ENCODE measurements around the gene SEMA5A. TPM values are rescaled to one million over a fixed set of nuclear protein-coding genes. Genes with fewer than 3 reads are reported as not detected.

SEMA5A gene
- total and polyA plus RNA-seq, 2 of the 8 experiments (the other 6 are each of a cell fraction or from before 2014, with no cell fraction given) = 5.3 to 8.9 TPM

DNA sequence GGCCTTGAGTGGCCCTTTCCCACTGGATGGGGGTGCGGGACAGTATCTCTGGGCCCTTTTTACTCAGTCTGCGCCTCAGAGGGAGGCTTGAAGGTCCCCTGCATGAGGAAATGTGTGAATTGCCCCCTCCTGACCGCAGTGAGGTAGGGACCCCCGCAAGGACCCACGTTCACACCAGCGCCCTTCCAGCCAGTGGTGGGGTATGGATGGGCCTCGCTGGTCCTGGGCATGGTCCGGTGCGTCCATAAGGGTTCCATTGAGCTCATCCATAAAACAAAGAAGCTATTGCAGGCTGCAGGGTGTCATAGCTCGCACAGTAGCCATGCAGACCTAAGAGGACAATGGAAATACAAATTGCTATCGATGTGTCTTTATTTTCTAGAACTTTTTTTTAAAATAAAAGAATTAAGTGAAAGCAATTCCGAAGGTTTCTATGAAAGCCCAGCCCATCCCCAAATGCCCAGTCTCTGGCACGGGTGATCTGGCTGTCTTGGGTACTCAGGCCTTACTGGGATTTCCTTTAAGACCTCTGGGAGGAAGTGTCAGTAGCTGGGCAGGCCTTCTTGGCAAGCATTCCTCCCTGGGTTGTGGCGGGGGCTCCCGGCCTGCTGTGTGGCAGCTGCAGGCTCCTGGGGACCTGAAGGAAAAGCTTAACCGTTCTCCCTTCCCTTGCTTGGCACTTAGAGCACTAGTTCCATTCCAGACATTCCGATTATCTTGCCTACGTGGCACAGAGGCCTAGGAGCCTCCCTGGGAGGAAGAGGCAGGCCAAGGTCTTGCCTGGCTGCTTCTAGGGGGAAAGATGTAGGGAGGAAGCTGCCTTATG, 1.5 kb upstream of the SEMA5A start (continued):
- no peak for TF ChIP-seq ATF2 (IDR thresholded peaks at IDR 0.05; ENCODE audit: low read length)
- no peak for TF ChIP-seq USF2 (IDR thresholded peaks at IDR 0.05; ENCODE audit: low read length)
- TF ChIP-seq BRCA1 (IDR thresholded peaks at IDR 0.05; ENCODE audit: low read depth, low read length) = no peak
- no peak for TF ChIP-seq SUZ12 (IDR thresholded peaks at IDR 0.05; ENCODE audit: low read length)
- no peak for TF ChIP-seq CHD1 (IDR thresholded peaks at IDR 0.05; ENCODE audit: low read depth, low read length)
- TF ChIP-seq SIN3A (conservative IDR thresholded peaks at IDR 0.05 in 1 of 2, IDR thresholded peaks at IDR 0.05 in 1 of 2; ENCODE audit: low read depth in 1 of 2, low read length in 2 of 2) = no peak
- TF ChIP-seq NRF1 (IDR thresholded peaks at IDR 0.05; ENCODE audit: low read depth, low read length) = no peak
- no peak for TF ChIP-seq RXRA (IDR thresholded peaks at IDR 0.05; ENCODE audit: insufficient read depth, low read depth, low read length)
- TF ChIP-seq SP1 (IDR thresholded peaks at IDR 0.05; ENCODE audit: low read depth, low read length) = peak; percentile 51; the same call in 1 of the 2 replicates

Data from H1 (cell line).